PC-9 (cell line): ENCODE results near the gene PLA2G4D. TPM values are rescaled to one million over a fixed set of nuclear protein-coding genes. Genes with fewer than 3 reads are reported as not detected.

Experiments
- BruUV-seq: library from RNA; stranded (reverse); fragments of 400-500 nt; replicated peaks from 2 replicates; lab custom pipeline; 2021; lab: Mats Ljungman, UMichigan
- CTCF ChIA-PET: fragments of 300-600 bp; sonication (Branson Sonifier 250); formaldehyde crosslinking; loops from one replicate; lab custom pipeline; 2022; ENCODE audit warnings: antibody characterized with exemption; lab: Charles Lee
- POLR2A ChIA-PET: fragments of 300-600 bp; sonication (Branson Sonifier 250); formaldehyde crosslinking; loops from one replicate; lab custom pipeline; 2022; ENCODE audit warnings: antibody characterized with exemption; ENCODE audit not compliant: unreplicated experiment; lab: Charles Lee
- DNase-seq, 2 experiments: peaks; one replicate each; pipeline versions ENCODE4 v3.0.0 to v3.0.0-alpha.2; 2015 to 2022; ENCODE audit warnings: mixed read lengths in 1 of 2
- H2AFZ ChIP-seq: fragments of 200-600 bp; sonication (generic); 2 replicates; pipeline ENCODE4 v1.8.1; 2017; ENCODE audit warnings: antibody characterized with exemption
- H3F3A ChIP-seq: fragments of 200-600 bp; sonication (generic); 2 replicates; pipeline ENCODE4 v1.8.1; 2017; ENCODE audit warnings: antibody characterized with exemption, mild to moderate bottlenecking, low read depth; ENCODE audit not compliant: insufficient read depth
- H3K27ac ChIP-seq: fragments of 200-600 bp; sonication (generic); 2 replicates; pipeline ENCODE4 v1.6.1; 2016; ENCODE audit warnings: mixed run types
- H3K27me3 ChIP-seq: fragments of 200-600 bp; sonication (generic); 2 replicates; pipeline ENCODE4 v1.6.1; 2016; ENCODE audit warnings: low read depth, mixed run types; ENCODE audit not compliant: insufficient read depth
- H3K36me3 ChIP-seq: fragments of 200-600 bp; sonication (generic); 2 replicates; pipeline ENCODE4 v1.6.1; 2016; ENCODE audit warnings: low read depth, mixed run types
- H3K4me1 ChIP-seq: fragments of 200-600 bp; sonication (generic); replicated peaks from 2 replicates; pipeline ENCODE4 v1.6.1; 2016; ENCODE audit warnings: mixed run types; ENCODE audit not compliant: insufficient read depth
- H3K4me2 ChIP-seq: fragments of 200-600 bp; sonication (generic); 2 replicates; pipeline ENCODE4 v1.6.1; 2017; ENCODE audit warnings: mixed run types
- H3K4me3 ChIP-seq: fragments of 200-600 bp; sonication (generic); 2 replicates; pipeline ENCODE4 v1.6.1; 2016; ENCODE audit warnings: mixed run types
- H3K79me2 ChIP-seq: fragments of 200-600 bp; sonication (generic); 2 replicates; pipeline ENCODE4 v1.6.1; 2017; ENCODE audit warnings: low read depth, mixed run types
- H3K9me2 ChIP-seq: fragments of 200-600 bp; sonication (generic); 2 replicates; pipeline ENCODE4 v1.8.1; 2017; ENCODE audit warnings: mild to moderate bottlenecking; ENCODE audit not compliant: insufficient read depth
- H3K9me3 ChIP-seq: fragments of 200-600 bp; sonication (generic); 2 replicates; pipeline ENCODE4 v1.8.1; 2016; ENCODE audit warnings: low read depth; ENCODE audit not compliant: insufficient read depth
- H4K20me1 ChIP-seq: fragments of 200-600 bp; sonication (generic); 2 replicates; pipeline ENCODE4 v1.8.1; 2017; ENCODE audit not compliant: insufficient read depth
- CTCF ChIP-seq: fragments of 200-600 bp; sonication (generic); conservative IDR thresholded peaks from 2 replicates; pipeline ENCODE4 v1.6.1; 2017; ENCODE audit warnings: mixed run types, antibody characterized with exemption, mild to moderate bottlenecking, moderate library complexity
- EZH2 ChIP-seq: fragments of 200-600 bp; sonication (generic); IDR thresholded peaks from 2 replicates; pipeline ENCODE4 v1.8.0; 2017; ENCODE audit warnings: antibody characterized with exemption, low read depth
- intact Hi-C: fragments of 100-400 bp; cut with micrococcal nuclease; formaldehyde crosslinking; loops from one replicate; pipeline ENCODE4 v1.10.0; 2022; ENCODE audit not compliant: unreplicated experiment
- total RNA-seq: library from RNA; stranded (reverse); gene quantifications from 2 replicates; pipeline ENCODE4 v1.2.3, GENCODE V29; 2021

PLA2G4D gene
- total RNA-seq, 1 experiment from 2014 or later, result 0.90 TPM

- Histone ChIP-seq H4K20me1 (no peaks in the 10 kb centered on the region), H2AFZ (no peak overlapping the region), H3K4me3 (no peak overlapping the region), H3K27ac (no peak overlapping the region), H3K9me3 (no peaks in the 10 kb centered on the region), H3K4me2 (no peak overlapping the region), H3K79me2 (no peaks in the 10 kb centered on the region), H3K9me2 (no peaks in the 10 kb centered on the region), H3K4me1 (peaks cover 26% of the 10 kb centered on the region), H3F3A (peaks cover under 1% of the 10 kb centered on the region; the same call in 1 of the 2 replicates), H3K27me3 (no peaks in the 10 kb centered on the region), H3K36me3 (no peaks in the 10 kb centered on the region)
- ChIA-PET POLR2A (no interaction called here), CTCF (no interaction called here)
- DNase-seq, result no peak
- intact Hi-C loops, result no loop called here
- BruUV-seq, result no TSS peak
- no peak for TF ChIP-seq CTCF
- TF ChIP-seq EZH2, result no peak
These were observed 3.6 kb downstream of the PLA2G4D start for GRCh38 chr15:42090781-42091180.

- intact Hi-C loops, result no loop called here
- CTCF ChIA-PET, result no interaction called here
- Histone ChIP-seq H3K9me3 (no peaks in the 10 kb centered on the region), H4K20me1 (no peaks in the 10 kb centered on the region), H3F3A (peaks cover 4% of the 10 kb centered on the region; the same call in 1 of the 2 replicates), H3K4me3 (no peak overlapping the region), H3K27me3 (no peaks in the 10 kb centered on the region), H3K27ac (no peak overlapping the region), H3K4me2 (no peak overlapping the region), H3K4me1 (peaks cover 30% of the 10 kb centered on the region), H3K9me2 (no peaks in the 10 kb centered on the region), H2AFZ (no peak overlapping the region), H3K79me2 (no peaks in the 10 kb centered on the region), H3K36me3 (no peaks in the 10 kb centered on the region)
- no peak for DNase-seq
- BruUV-seq, result no TSS peak
- POLR2A ChIA-PET, result no interaction called here
- no peak for TF ChIP-seq CTCF
- no peak for TF ChIP-seq EZH2
These were observed 4.0 kb downstream of the PLA2G4D start for GRCh38 chr15:42090370-42090769.

GRCh38 chr15:42089942-42090341, 4.4 kb downstream of the PLA2G4D start:
- BruUV-seq, result no TSS peak
- intact Hi-C loops, result no loop called here

More at GRCh38 chr15:42089942-42090341, 4.4 kb downstream of the PLA2G4D start:
- no peaks in the 10 kb centered on the region for H3K79me2 ChIP-seq
- no peak overlapping the region for H3K4me2 ChIP-seq
- H3K4me1 ChIP-seq, result peaks cover 34% of the 10 kb centered on the region
- H4K20me1 ChIP-seq, result no peaks in the 10 kb centered on the region
- H3K9me3 ChIP-seq, result no peaks in the 10 kb centered on the region
- no peaks in the 10 kb centered on the region for H3K9me2 ChIP-seq
- no peak overlapping the region for H2AFZ ChIP-seq
- H3F3A ChIP-seq, result peaks cover 8% of the 10 kb centered on the region; the same call in 1 of the 2 replicates
- H3K4me3 ChIP-seq, result no peak overlapping the region
- ChIA-PET CTCF (no interaction called here), POLR2A (no interaction called here)
- H3K36me3 ChIP-seq, result no peaks in the 10 kb centered on the region
- no peak overlapping the region for H3K27ac ChIP-seq
- TF ChIP-seq EZH2, result no peak
- TF ChIP-seq CTCF, result no peak
- DNase-seq, result no peak
- H3K27me3 ChIP-seq, result no peaks in the 10 kb centered on the region
